A172 (cell line): ENCODE data around the gene DLL3. TPM values are rescaled to one million over a fixed set of nuclear protein-coding genes. Genes with fewer than 3 reads are reported as not detected.
"Not testable (repeated sequence)": the region's sequence is repeated elsewhere in the genome, so short reads cannot be mapped to it uniquely, and the experiment has no call there.

Experiments used
- DNase-seq: peaks from one replicate; pipeline ENCODE4 v3.0.0-alpha.2; 2015; ENCODE audit warnings: low spot score
- total RNA-seq: library from RNA; depleted of rRNA; stranded (reverse); fragments of >200 nt; shearing (Covaris generic); gene quantifications from 2 replicates; pipeline ENCODE4 v1.2.3, GENCODE V29; 2014; rRNA removed

The DLL3 gene
- not detected in 2 replicates for total RNA-seq

- no peak for DNase-seq
These were observed at the start of gene DLL3 for GRCh38 chr19:39498798-39499642. TSS of gene DLL3 (plus strand) at chr19:39498947. CDS start at chr19:39498975, 28 bp downstream.

- no peak for DNase-seq
These were observed 49.5 kb upstream of the DLL3 start for GRCh38 chr19:39449116-39449797.

- DNase-seq, result not testable (repeated sequence)
These were observed 47.5 kb upstream of the DLL3 start for GRCh38 chr19:39451257-39451656.

- no peak for DNase-seq
These were observed 35.3 kb upstream of the DLL3 start for GRCh38 chr19:39463403-39463802.

- no peak for DNase-seq
These were observed 32.6 kb upstream of the DLL3 start for GRCh38 chr19:39465956-39466747.

GRCh38 chr19:39467941-39468340, 30.8 kb upstream of the DLL3 start:
- no peak for DNase-seq

- no peak for DNase-seq
These were observed 29.7 kb upstream of the DLL3 start for GRCh38 chr19:39469036-39469435.

GRCh38 chr19:39469567-39469966, 29.2 kb upstream of the DLL3 start:
- no peak for DNase-seq

GRCh38 chr19:39470724-39471339, 27.9 kb upstream of the DLL3 start:
- no peak for DNase-seq

- DNase-seq, result no peak
These were observed 26.8 kb upstream of the DLL3 start for GRCh38 chr19:39471756-39472536.

- no peak for DNase-seq
These were observed 25.9 kb upstream of the DLL3 start for GRCh38 chr19:39472746-39473442.

- DNase-seq, result no peak
These were observed 25.2 kb upstream of the DLL3 start for GRCh38 chr19:39473443-39473960.

GRCh38 chr19:39474139-39474620, 24.6 kb upstream of the DLL3 start:
- DNase-seq, result peak; percentile 31

GRCh38 chr19:39475748-39476147, 23.0 kb upstream of the DLL3 start:
- DNase-seq, result no peak

- DNase-seq, result not testable (repeated sequence)
These were observed 19.4 kb upstream of the DLL3 start for GRCh38 chr19:39479319-39479801.

- no peak for DNase-seq
These were observed 18.8 kb upstream of the DLL3 start for GRCh38 chr19:39479916-39480315.

GRCh38 chr19:39480337-39481228, 18.2 kb upstream of the DLL3 start, which contains the start of gene TIMM50:
TSS of gene TIMM50 (plus strand) at chr19:39480838. CDS start at chr19:39480854, 16 bp downstream.
- peak; percentile 94 for DNase-seq

GRCh38 chr19:39481229-39481545, 17.6 kb upstream of the DLL3 start:
- no peak for DNase-seq

- DNase-seq, result no peak
These were observed 17.1 kb upstream of the DLL3 start for GRCh38 chr19:39481676-39482075.
